ENCODE data around the gene RPS16. TPM values are rescaled to one million over a fixed set of nuclear protein-coding genes. Genes with fewer than 3 reads are reported as not detected.

The RPS16 gene
- total and polyA plus RNA-seq, 2 experiments from 2014 or later: 207 to 1,901 TPM

DNA sequence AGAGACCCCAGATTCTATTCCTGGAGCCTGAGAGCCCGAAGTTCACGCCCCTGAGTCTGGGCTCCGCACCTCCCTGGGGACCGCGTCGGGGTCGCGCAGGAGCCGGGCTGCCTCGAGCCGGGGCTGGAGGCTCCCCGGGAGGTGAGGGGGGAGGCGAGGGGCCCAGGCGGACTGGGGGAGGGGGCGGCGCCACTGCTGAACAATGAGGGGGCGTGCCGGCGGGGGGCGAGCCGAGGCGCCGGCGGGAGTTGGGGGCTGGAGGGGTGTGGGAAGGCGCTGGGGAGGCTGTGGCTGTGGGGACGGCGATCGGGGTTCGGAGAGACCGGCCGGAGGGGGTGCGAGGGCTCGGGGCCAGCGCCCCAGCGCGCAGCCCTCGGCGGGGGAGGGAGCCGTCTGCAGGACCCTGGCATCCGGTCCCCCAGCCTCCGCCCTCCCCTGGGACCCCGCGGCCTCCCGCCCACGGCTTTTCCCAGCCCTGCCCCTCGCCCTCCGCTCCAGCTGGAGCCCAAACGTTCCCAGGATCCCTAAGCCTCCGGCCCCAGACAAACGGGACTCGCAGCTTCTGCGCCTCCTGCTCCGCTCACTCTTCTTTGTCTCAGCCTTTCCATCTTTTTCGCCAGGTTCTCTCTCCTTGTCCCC, 22.4 kb downstream of the RPS16 start:
- Mint-ChIP-seq H3K4me3 (peak overlapping the region; percentile 94), H3K36me3 (ENCODE audit: low read depth) (peaks cover 36% of the 10 kb centered on the region), H3K27me3 (ENCODE audit: insufficient read depth, low read depth, poor library complexity) (peaks cover 32% of the 10 kb centered on the region), H3K9me3 (peaks cover 4% of the 10 kb centered on the region; the same call in 2 of the 3 replicates), H3K4me1 (peaks cover 41% of the 10 kb centered on the region), H3K27ac (peak overlapping the region; percentile 93)
- peak; percentile 6 for ATAC-seq
- DNase-seq (ENCODE audit: low spot score): peak; percentile 74
- Histone ChIP-seq H2AFZ (no peak overlapping the region; the same call in 1 of the 2 replicates), H3K4me3 (peak overlapping the region; percentile 100), H4K20me1 (replicated peaks; ENCODE audit: insufficient read depth) (peaks cover 18% of the 10 kb centered on the region; the same call in 1 of the 2 replicates), H3K27ac (ENCODE audit: low read depth) (peak overlapping the region; percentile 100), H3F3A (replicated peaks; ENCODE audit: low read depth) (peaks cover 36% of the 10 kb centered on the region), H3K4me1 (ENCODE audit: insufficient read depth) (peaks cover 33% of the 10 kb centered on the region), H3K27me3 (ENCODE audit: insufficient read depth) (no peaks in the 10 kb centered on the region), H3K4me2 (peak overlapping the region; percentile 100), H3K36me3 (ENCODE audit: insufficient read depth) (peaks cover 2% of the 10 kb centered on the region; the same call in 1 of the 2 replicates), H3K9me2 (ENCODE audit: insufficient read depth) (no peaks in the 10 kb centered on the region), H3K79me2 (replicated peaks; ENCODE audit: insufficient read depth) (peaks cover 22% of the 10 kb centered on the region)
- TF ChIP-seq POLR2AphosphoS5 (IDR thresholded peaks at IDR 0.05; ENCODE audit: low read depth): no peak; the same call in 1 of the 2 replicates
- TF ChIP-seq, protein P1, sequence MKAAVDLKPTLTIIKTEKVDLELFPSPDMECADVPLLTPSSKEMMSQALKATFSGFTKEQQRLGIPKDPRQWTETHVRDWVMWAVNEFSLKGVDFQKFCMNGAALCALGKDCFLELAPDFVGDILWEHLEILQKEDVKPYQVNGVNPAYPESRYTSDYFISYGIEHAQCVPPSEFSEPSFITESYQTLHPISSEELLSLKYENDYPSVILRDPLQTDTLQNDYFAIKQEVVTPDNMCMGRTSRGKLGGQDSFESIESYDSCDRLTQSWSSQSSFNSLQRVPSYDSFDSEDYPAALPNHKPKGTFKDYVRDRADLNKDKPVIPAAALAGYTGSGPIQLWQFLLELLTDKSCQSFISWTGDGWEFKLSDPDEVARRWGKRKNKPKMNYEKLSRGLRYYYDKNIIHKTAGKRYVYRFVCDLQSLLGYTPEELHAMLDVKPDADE (IDR thresholded peaks at IDR 0.05): peak; percentile 27; the same call in 1 of the 2 replicates
- no peak for TF ChIP-seq EZH2phosphoT487 (IDR thresholded peaks at IDR 0.05; ENCODE audit: unreplicated experiment)
- no peak for TF ChIP-seq ZNF331 (CRISPR knock-in tag; IDR thresholded peaks at IDR 0.05; ENCODE audit: low read depth)
- TF ChIP-seq CREB1 (CRISPR knock-in tag; IDR thresholded peaks at IDR 0.05; ENCODE audit: low read depth): no peak
- no peak for TF ChIP-seq REST (IDR thresholded peaks at IDR 0.05; ENCODE audit: unreplicated experiment)

DNA sequence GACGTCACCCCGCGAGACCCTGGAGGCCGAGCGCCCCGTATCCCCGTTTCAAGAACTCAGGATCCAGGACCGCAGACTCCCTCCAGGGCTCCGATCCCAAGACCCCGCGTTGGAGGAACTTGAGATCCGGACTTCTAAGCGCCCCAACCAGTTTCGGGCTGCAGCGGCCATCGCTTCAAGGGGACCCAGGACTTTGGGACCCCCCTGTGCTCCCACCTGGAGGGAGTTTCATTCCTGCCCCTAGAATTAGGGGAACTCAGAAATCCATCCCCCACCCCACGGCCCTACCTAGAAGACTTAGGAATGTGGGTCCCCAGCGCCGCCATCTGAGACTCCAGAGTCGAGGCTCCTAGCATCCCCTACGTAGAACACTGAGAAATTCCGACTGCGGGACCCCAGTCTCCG, 22.9 kb downstream of the RPS16 start:
- H3K4me3 ChIP-seq: peak overlapping the region; percentile 100
- H3K9me2 ChIP-seq (ENCODE audit: insufficient read depth): no peaks in the 10 kb centered on the region
- H3K4me3 Mint-ChIP-seq: peak overlapping the region; percentile 94
- DNase-seq (ENCODE audit: low spot score) (peak; percentile 66), ATAC-seq (peak; percentile 26)
- H3K4me1 Mint-ChIP-seq: peaks cover 46% of the 10 kb centered on the region
- H3K9me3 Mint-ChIP-seq: peaks cover 4% of the 10 kb centered on the region; the same call in 2 of the 3 replicates
- H3K79me2 ChIP-seq (replicated peaks; ENCODE audit: insufficient read depth): peaks cover 27% of the 10 kb centered on the region
- H2AFZ ChIP-seq: no peak overlapping the region
- H3F3A ChIP-seq (replicated peaks; ENCODE audit: low read depth): peaks cover 36% of the 10 kb centered on the region
- peaks cover 39% of the 10 kb centered on the region for H3K4me1 ChIP-seq (ENCODE audit: insufficient read depth)
- peaks cover 35% of the 10 kb centered on the region for H3K36me3 Mint-ChIP-seq (ENCODE audit: low read depth)
- H3K27ac Mint-ChIP-seq: peak overlapping the region; percentile 93
- H4K20me1 ChIP-seq (replicated peaks; ENCODE audit: insufficient read depth): peaks cover 18% of the 10 kb centered on the region; the same call in 1 of the 2 replicates
- H3K27ac ChIP-seq (ENCODE audit: low read depth): peak overlapping the region; percentile 100
- no peaks in the 10 kb centered on the region for H3K36me3 ChIP-seq (ENCODE audit: insufficient read depth)
- peaks cover 36% of the 10 kb centered on the region for H3K27me3 Mint-ChIP-seq (ENCODE audit: insufficient read depth, low read depth, poor library complexity)
- peak overlapping the region; percentile 100 for H3K4me2 ChIP-seq
- H3K27me3 ChIP-seq (ENCODE audit: insufficient read depth): no peaks in the 10 kb centered on the region
- no peak for TF ChIP-seq CREB1 (CRISPR knock-in tag; IDR thresholded peaks at IDR 0.05; ENCODE audit: low read depth)
- TF ChIP-seq POLR2AphosphoS5 (IDR thresholded peaks at IDR 0.05; ENCODE audit: low read depth): no peak
- TF ChIP-seq REST (IDR thresholded peaks at IDR 0.05; ENCODE audit: unreplicated experiment): no peak
- no peak for TF ChIP-seq ZNF114 (CRISPR knock-in tag; IDR thresholded peaks at IDR 0.05)
- no peak for TF ChIP-seq JUNB (IDR thresholded peaks at IDR 0.05; ENCODE audit: unreplicated experiment)
- TF ChIP-seq NANOG (IDR thresholded peaks at IDR 0.05; ENCODE audit: borderline replicate concordance): no peak
- TF ChIP-seq, protein P2, sequence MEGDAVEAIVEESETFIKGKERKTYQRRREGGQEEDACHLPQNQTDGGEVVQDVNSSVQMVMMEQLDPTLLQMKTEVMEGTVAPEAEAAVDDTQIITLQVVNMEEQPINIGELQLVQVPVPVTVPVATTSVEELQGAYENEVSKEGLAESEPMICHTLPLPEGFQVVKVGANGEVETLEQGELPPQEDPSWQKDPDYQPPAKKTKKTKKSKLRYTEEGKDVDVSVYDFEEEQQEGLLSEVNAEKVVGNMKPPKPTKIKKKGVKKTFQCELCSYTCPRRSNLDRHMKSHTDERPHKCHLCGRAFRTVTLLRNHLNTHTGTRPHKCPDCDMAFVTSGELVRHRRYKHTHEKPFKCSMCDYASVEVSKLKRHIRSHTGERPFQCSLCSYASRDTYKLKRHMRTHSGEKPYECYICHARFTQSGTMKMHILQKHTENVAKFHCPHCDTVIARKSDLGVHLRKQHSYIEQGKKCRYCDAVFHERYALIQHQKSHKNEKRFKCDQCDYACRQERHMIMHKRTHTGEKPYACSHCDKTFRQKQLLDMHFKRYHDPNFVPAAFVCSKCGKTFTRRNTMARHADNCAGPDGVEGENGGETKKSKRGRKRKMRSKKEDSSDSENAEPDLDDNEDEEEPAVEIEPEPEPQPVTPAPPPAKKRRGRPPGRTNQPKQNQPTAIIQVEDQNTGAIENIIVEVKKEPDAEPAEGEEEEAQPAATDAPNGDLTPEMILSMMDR (conservative IDR thresholded peaks at IDR 0.05; ENCODE audit: low read depth in 2 of 2): no peak; a peak in 1 of 4 replicates
- no peak for TF ChIP-seq EZH2phosphoT487 (IDR thresholded peaks at IDR 0.05; ENCODE audit: unreplicated experiment)
- no peak for TF ChIP-seq EZH2 (IDR thresholded peaks at IDR 0.05; ENCODE audit: low read depth, unreplicated experiment)
- no peak for TF ChIP-seq ZNF331 (CRISPR knock-in tag; IDR thresholded peaks at IDR 0.05; ENCODE audit: low read depth)
- no peak for TF ChIP-seq STAT1 (IDR thresholded peaks at IDR 0.05; ENCODE audit: unreplicated experiment)

All from GM23338 (cell line).